HepG2 (cell line): Measurements from ENCODE around the gene CCL17. TPM values are rescaled to one million over a fixed set of nuclear protein-coding genes. Genes with fewer than 3 reads are reported as not detected.

ENCODE experiments used
- FOSL2 ChIP-seq: sonication (generic); formaldehyde crosslinking; IDR thresholded peaks from 2 replicates; pipeline ENCODE4 v1.4.0; 2020; ENCODE audit warnings: missing genetic modification reagents
- IRF2 ChIP-seq: IDR thresholded peaks from 2 replicates; pipeline ENCODE4 v1.6.1; 2018; ENCODE audit warnings: missing genetic modification reagents, missing compliant biosample characterization
- KLF16 ChIP-seq, 2 experiments: sonication (generic) in 1 of 2; formaldehyde crosslinking in 1 of 2; IDR thresholded peaks; 2 replicates each; pipeline versions ENCODE4 v1.6.1 to v1.8.0; 2016 to 2023; ENCODE audit warnings: missing genetic modification reagents in 2 of 2, missing compliant biosample characterization in 1 of 2
- MAZ ChIP-seq, 2 experiments: sonication (generic) in 1 of 2; formaldehyde crosslinking in 1 of 2; IDR thresholded peaks; 2 replicates each; pipeline versions ENCODE4 v1.5.0 to v1.6.1; 2012 to 2020; ENCODE audit warnings: low read depth in 2 of 2, mild to moderate bottlenecking in 2 of 2, borderline replicate concordance in 1 of 2, improper control_type of control experiment in 1 of 2, low read length in 1 of 2, missing genetic modification reagents in 1 of 2, moderate library complexity in 1 of 2
- MBD4 ChIP-seq: IDR thresholded peaks from 2 replicates; pipeline ENCODE4 v1.6.1; 2012; ENCODE audit warnings: low read length, inconsistent platforms, borderline replicate concordance
- MIER3 ChIP-seq: IDR thresholded peaks from 2 replicates; pipeline ENCODE4 v1.6.1; 2016; ENCODE audit warnings: missing compliant biosample characterization, borderline replicate concordance
- PHF21A ChIP-seq: sonication (generic); formaldehyde crosslinking; IDR thresholded peaks from 2 replicates; pipeline ENCODE4 v1.5.0; 2020; ENCODE audit warnings: mild to moderate bottlenecking, missing genetic modification reagents
- POLR2AphosphoS2 ChIP-seq: IDR thresholded peaks from 2 replicates; pipeline ENCODE4 v1.6.1; 2011; ENCODE audit warnings: low read depth, low read length, improper control_type of control experiment
- PPARG ChIP-seq: conservative IDR thresholded peaks from 2 replicates; pipeline ENCODE4 v1.6.1; 2016; ENCODE audit warnings: missing biosample characterization, missing genetic modification reagents
- RFXANK ChIP-seq: IDR thresholded peaks from 2 replicates; pipeline ENCODE4 v1.6.1; 2016
- TSC22D2 ChIP-seq: sonication (generic); formaldehyde crosslinking; IDR thresholded peaks from 2 replicates; pipeline ENCODE4 v1.5.1; 2020; ENCODE audit warnings: missing genetic modification reagents, mild to moderate bottlenecking, borderline replicate concordance
- ZFP82 ChIP-seq: sonication (generic); formaldehyde crosslinking; IDR thresholded peaks from 2 replicates; pipeline ENCODE4 v1.5.1; 2020; ENCODE audit warnings: mild to moderate bottlenecking, missing genetic modification reagents, borderline replicate concordance
- ZFYVE20 ChIP-seq: sonication (generic); formaldehyde crosslinking; IDR thresholded peaks from 2 replicates; pipeline ENCODE4 v1.8.0; 2023; ENCODE audit warnings: low read depth, mild to moderate bottlenecking, moderate library complexity, missing genetic modification reagents, borderline replicate concordance
- ZMYM2 ChIP-seq: sonication (generic); formaldehyde crosslinking; IDR thresholded peaks from 2 replicates; pipeline ENCODE4 v1.8.0; 2022; ENCODE audit warnings: mild to moderate bottlenecking, missing genetic modification reagents
- ZNF605 ChIP-seq: sonication (generic); formaldehyde crosslinking; IDR thresholded peaks from 2 replicates; pipeline ENCODE4 v1.8.0; 2022; ENCODE audit warnings: mild to moderate bottlenecking, missing genetic modification reagents
- ZSCAN21 ChIP-seq: sonication (generic); formaldehyde crosslinking; IDR thresholded peaks from 2 replicates; pipeline ENCODE4 v1.8.0; 2022; ENCODE audit warnings: mild to moderate bottlenecking, missing genetic modification reagents, moderate library complexity, borderline replicate concordance
- polyA plus RNA-seq, 8 experiments: library from polyadenylated mRNA; depleted of rRNA in 3 of 8; stranded (reverse) in 7 of 8; unstranded in 1 of 8; fragments of >200 nt; fragmentation: Illumina TruSeq in 4 of 8; extraction: Trizol in 4 of 8; gene quantifications; 2 replicates each; pipeline versions ENCODE4 v1.2.1 to v1.2.3, GENCODE V29; 2011 to 2016; ENCODE audit warnings: low read depth in 4 of 8, missing spikeins in 1 of 8, mixed read lengths in 1 of 8; ENCODE audit not compliant: insufficient read depth in 1 of 8
- total RNA-seq, 5 experiments: library from RNA; depleted of rRNA; stranded (reverse); fragments of >200 nt; fragmentation: Illumina TruSeq; extraction: Trizol; gene quantifications; 2 replicates each; pipeline ENCODE4 v1.2.3, GENCODE V29; 2016; ENCODE audit warnings: low read depth in 1 of 5
- TF ChIP-seq, protein P1 (sequence below): IDR thresholded peaks from 2 replicates; pipeline ENCODE4 v1.6.1; 2012; ENCODE audit warnings: inconsistent platforms
- TF ChIP-seq, protein P2 (sequence below): sonication (generic); formaldehyde crosslinking; IDR thresholded peaks from 2 replicates; pipeline ENCODE4 v1.8.0; 2022; ENCODE audit warnings: missing genetic modification reagents, mild to moderate bottlenecking, inconsistent platforms, borderline replicate concordance
- TF ChIP-seq, protein P3 (sequence below): sonication (generic); formaldehyde crosslinking; IDR thresholded peaks from 2 replicates; pipeline ENCODE4 v1.8.0; 2023; ENCODE audit warnings: mild to moderate bottlenecking, missing genetic modification reagents
- TF ChIP-seq, protein P4 (sequence below), 2 experiments: sonication (generic) in 1 of 2; formaldehyde crosslinking in 1 of 2; IDR thresholded peaks; 2 replicates each; pipeline versions ENCODE4 v1.4.0 to v1.6.1; 2016 to 2020; ENCODE audit warnings: borderline replicate concordance in 1 of 2, low read depth in 1 of 2, mild to moderate bottlenecking in 1 of 2, missing genetic modification reagents in 1 of 2

CCL17 gene
- total and polyA plus RNA-seq, 2 of the 13 experiments (the other 11 are each of a cell fraction or from before 2014, with no cell fraction given): not detected

DNA sequence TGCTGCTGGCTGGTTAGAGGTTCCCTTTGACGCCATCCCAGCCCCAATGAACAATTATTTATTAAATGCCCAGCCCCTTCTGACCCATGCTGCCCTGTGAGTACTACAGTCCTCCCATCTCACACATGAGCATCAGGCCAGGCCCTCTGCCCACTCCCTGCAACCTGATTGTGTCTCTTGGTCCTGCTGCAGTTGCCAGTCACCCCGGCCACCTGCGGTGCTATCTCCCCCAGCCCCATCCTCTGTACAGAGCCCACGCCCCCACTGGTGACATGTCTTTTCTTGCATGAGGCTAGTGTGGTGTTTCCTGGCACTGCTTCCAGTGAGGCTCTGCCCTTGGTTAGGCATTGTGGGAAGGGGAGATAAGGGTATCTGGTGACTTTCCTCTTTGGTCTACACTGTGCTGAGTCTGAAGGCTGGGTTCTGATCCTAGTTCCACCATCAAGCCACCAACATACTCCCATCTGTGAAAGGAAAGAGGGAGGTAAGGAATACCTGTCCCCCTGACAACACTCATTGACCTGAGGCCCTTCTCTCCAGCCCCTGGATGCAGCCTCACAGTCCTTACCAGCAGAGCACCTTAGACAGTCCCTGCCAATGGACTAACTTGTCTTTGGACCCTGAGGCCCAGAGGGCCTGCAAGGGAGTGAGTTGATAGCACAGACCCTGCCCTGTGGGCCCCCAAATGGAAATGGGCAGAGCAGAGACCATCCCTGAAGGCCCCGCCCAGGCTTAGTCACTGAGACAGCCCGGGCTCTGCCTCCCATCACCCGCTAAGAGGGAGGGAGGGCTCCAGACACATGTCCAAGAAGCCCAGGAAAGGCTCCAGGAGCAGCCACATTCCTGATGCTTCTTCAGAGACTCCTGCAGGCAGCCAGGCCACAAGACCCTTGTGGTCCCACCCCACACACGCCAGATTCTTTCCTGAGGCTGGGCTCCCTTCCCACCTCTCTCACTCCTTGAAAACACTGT, 21.0 kb upstream of the CCL17 start (continued):
- no peak for TF ChIP-seq ZFYVE20 (CRISPR knock-in tag)
- 0 out of 2 replicates have a peak, but pooled peaks have one; percentile 10 for TF ChIP-seq PPARG (CRISPR knock-in tag)
- peak; percentile 90; the same call in 1 of the 2 replicates for TF ChIP-seq POLR2AphosphoS2
- TF ChIP-seq, protein P1, sequence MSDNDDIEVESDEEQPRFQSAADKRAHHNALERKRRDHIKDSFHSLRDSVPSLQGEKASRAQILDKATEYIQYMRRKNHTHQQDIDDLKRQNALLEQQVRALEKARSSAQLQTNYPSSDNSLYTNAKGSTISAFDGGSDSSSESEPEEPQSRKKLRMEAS: peak; percentile 26; the same call in 1 of the 2 replicates
- 0 out of 4 replicates have a peak, but pooled peaks of 1 of the 2 experiments have one; percentile 17 for TF ChIP-seq KLF16 (CRISPR knock-in tag; IDR thresholded peaks at IDR 0.05)
- peak; percentile 51; the same call in 1 of the 2 replicates for TF ChIP-seq ZNF605 (CRISPR knock-in tag)
- TF ChIP-seq FOSL2 (CRISPR knock-in tag): peak; percentile 61; the same call in 1 of the 2 replicates
- TF ChIP-seq, protein P2, sequence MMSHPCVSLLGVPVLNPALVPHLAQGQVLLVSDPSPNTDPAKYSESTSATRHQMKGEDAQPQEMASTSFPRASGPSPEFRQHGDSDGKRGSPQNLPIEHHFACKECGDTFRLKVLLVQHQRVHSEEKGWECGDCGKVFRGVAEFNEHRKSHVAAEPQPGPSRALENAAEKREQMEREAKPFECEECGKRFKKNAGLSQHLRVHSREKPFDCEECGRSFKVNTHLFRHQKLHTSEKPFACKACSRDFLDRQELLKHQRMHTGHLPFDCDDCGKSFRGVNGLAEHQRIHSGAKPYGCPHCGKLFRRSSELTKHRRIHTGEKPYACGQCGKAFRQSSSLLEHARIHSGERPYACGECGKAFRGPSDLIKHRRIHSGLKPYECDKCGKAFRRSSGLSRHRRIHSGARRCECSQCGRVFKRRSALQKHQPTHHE (CRISPR knock-in tag): no peak
- TF ChIP-seq TSC22D2 (CRISPR knock-in tag): peak; percentile 39; the same call in 1 of the 2 replicates
- 0 out of 2 replicates have a peak, but pooled peaks have one; percentile 23 for TF ChIP-seq RFXANK
- TF ChIP-seq PHF21A: no peak; the same call in 1 of the 2 replicates
- 0 out of 2 replicates have a peak, but pooled peaks have one; percentile 73 for TF ChIP-seq ZSCAN21
- peak; percentile 33; the same call in 1 of the 2 replicates for TF ChIP-seq ZMYM2
- TF ChIP-seq MBD4: peak; percentile 57; the same call in 1 of the 2 replicates
- TF ChIP-seq IRF2: no peak
- TF ChIP-seq, protein P3, sequence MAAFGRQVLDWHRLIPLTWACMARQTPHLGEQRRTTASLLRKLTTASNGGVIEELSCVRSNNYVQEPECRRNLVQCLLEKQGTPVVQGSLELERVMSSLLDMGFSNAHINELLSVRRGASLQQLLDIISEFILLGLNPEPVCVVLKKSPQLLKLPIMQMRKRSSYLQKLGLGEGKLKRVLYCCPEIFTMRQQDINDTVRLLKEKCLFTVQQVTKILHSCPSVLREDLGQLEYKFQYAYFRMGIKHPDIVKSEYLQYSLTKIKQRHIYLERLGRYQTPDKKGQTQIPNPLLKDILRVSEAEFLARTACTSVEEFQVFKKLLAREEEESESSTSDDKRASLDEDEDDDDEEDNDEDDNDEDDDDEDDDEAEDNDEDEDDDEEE (CRISPR knock-in tag): 0 out of 2 replicates have a peak, but pooled peaks have one; percentile 19
- no peak for TF ChIP-seq MAZ (IDR thresholded peaks at IDR 0.05; ENCODE audit: borderline replicate concordance, low read depth, low read length)
- TF ChIP-seq MAZ (CRISPR knock-in tag; IDR thresholded peaks at IDR 0.05; ENCODE audit: low read depth): no peak
- TF ChIP-seq MIER3: no peak
- TF ChIP-seq, protein P4, sequence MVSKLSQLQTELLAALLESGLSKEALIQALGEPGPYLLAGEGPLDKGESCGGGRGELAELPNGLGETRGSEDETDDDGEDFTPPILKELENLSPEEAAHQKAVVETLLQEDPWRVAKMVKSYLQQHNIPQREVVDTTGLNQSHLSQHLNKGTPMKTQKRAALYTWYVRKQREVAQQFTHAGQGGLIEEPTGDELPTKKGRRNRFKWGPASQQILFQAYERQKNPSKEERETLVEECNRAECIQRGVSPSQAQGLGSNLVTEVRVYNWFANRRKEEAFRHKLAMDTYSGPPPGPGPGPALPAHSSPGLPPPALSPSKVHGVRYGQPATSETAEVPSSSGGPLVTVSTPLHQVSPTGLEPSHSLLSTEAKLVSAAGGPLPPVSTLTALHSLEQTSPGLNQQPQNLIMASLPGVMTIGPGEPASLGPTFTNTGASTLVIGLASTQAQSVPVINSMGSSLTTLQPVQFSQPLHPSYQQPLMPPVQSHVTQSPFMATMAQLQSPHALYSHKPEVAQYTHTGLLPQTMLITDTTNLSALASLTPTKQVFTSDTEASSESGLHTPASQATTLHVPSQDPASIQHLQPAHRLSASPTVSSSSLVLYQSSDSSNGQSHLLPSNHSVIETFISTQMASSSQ (IDR thresholded peaks at IDR 0.05; ENCODE audit: low read depth): no peak
- TF ChIP-seq, protein P4 (CRISPR knock-in tag; IDR thresholded peaks at IDR 0.05; ENCODE audit: borderline replicate concordance): 0 out of 2 replicates have a peak, but pooled peaks have one; percentile 18
- TF ChIP-seq ZFP82 (CRISPR knock-in tag): 0 out of 2 replicates have a peak, but pooled peaks have one; percentile 5
